Measurements from ENCODE around the gene EPS15.

DNA sequence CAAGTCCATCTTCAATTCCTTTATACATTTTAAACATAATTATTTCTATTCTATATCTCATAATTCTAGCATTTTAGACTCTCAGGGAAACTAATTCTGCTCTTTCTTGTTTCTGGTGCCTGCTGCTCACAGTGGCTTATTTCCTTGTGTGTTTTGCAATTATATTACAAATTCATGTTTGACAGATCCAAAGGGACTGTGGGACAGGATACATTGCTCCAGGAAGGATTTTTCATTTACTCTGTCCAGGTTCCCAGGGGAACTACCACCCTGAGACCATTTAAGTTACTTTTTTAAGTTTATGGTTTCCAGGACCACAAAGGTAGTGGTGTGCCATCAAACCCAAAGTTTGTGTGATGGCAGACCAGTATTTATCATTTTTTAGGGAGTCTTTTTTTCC, 195.3 kb downstream of the EPS15 start:
- TF ChIP-seq, protein P1, sequence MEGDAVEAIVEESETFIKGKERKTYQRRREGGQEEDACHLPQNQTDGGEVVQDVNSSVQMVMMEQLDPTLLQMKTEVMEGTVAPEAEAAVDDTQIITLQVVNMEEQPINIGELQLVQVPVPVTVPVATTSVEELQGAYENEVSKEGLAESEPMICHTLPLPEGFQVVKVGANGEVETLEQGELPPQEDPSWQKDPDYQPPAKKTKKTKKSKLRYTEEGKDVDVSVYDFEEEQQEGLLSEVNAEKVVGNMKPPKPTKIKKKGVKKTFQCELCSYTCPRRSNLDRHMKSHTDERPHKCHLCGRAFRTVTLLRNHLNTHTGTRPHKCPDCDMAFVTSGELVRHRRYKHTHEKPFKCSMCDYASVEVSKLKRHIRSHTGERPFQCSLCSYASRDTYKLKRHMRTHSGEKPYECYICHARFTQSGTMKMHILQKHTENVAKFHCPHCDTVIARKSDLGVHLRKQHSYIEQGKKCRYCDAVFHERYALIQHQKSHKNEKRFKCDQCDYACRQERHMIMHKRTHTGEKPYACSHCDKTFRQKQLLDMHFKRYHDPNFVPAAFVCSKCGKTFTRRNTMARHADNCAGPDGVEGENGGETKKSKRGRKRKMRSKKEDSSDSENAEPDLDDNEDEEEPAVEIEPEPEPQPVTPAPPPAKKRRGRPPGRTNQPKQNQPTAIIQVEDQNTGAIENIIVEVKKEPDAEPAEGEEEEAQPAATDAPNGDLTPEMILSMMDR (IDR thresholded peaks at IDR 0.05) = no peak
- TF ChIP-seq, protein P2, sequence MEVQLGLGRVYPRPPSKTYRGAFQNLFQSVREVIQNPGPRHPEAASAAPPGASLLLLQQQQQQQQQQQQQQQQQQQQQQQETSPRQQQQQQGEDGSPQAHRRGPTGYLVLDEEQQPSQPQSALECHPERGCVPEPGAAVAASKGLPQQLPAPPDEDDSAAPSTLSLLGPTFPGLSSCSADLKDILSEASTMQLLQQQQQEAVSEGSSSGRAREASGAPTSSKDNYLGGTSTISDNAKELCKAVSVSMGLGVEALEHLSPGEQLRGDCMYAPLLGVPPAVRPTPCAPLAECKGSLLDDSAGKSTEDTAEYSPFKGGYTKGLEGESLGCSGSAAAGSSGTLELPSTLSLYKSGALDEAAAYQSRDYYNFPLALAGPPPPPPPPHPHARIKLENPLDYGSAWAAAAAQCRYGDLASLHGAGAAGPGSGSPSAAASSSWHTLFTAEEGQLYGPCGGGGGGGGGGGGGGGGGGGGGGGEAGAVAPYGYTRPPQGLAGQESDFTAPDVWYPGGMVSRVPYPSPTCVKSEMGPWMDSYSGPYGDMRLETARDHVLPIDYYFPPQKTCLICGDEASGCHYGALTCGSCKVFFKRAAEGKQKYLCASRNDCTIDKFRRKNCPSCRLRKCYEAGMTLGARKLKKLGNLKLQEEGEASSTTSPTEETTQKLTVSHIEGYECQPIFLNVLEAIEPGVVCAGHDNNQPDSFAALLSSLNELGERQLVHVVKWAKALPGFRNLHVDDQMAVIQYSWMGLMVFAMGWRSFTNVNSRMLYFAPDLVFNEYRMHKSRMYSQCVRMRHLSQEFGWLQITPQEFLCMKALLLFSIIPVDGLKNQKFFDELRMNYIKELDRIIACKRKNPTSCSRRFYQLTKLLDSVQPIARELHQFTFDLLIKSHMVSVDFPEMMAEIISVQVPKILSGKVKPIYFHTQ (CRISPR knock-in tag; IDR thresholded peaks at IDR 0.05) = no peak
- TF ChIP-seq, protein P3, sequence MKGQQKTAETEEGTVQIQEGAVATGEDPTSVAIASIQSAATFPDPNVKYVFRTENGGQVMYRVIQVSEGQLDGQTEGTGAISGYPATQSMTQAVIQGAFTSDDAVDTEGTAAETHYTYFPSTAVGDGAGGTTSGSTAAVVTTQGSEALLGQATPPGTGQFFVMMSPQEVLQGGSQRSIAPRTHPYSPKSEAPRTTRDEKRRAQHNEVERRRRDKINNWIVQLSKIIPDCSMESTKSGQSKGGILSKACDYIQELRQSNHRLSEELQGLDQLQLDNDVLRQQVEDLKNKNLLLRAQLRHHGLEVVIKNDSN (CRISPR knock-in tag; IDR thresholded peaks at IDR 0.05) = no peak
- TF ChIP-seq NR2C2 (CRISPR knock-in tag; IDR thresholded peaks at IDR 0.05) = no peak
- TF ChIP-seq, protein P4, sequence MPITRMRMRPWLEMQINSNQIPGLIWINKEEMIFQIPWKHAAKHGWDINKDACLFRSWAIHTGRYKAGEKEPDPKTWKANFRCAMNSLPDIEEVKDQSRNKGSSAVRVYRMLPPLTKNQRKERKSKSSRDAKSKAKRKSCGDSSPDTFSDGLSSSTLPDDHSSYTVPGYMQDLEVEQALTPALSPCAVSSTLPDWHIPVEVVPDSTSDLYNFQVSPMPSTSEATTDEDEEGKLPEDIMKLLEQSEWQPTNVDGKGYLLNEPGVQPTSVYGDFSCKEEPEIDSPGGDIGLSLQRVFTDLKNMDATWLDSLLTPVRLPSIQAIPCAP (CRISPR knock-in tag; IDR thresholded peaks at IDR 0.05) = no peak
- TF ChIP-seq, protein P5, sequence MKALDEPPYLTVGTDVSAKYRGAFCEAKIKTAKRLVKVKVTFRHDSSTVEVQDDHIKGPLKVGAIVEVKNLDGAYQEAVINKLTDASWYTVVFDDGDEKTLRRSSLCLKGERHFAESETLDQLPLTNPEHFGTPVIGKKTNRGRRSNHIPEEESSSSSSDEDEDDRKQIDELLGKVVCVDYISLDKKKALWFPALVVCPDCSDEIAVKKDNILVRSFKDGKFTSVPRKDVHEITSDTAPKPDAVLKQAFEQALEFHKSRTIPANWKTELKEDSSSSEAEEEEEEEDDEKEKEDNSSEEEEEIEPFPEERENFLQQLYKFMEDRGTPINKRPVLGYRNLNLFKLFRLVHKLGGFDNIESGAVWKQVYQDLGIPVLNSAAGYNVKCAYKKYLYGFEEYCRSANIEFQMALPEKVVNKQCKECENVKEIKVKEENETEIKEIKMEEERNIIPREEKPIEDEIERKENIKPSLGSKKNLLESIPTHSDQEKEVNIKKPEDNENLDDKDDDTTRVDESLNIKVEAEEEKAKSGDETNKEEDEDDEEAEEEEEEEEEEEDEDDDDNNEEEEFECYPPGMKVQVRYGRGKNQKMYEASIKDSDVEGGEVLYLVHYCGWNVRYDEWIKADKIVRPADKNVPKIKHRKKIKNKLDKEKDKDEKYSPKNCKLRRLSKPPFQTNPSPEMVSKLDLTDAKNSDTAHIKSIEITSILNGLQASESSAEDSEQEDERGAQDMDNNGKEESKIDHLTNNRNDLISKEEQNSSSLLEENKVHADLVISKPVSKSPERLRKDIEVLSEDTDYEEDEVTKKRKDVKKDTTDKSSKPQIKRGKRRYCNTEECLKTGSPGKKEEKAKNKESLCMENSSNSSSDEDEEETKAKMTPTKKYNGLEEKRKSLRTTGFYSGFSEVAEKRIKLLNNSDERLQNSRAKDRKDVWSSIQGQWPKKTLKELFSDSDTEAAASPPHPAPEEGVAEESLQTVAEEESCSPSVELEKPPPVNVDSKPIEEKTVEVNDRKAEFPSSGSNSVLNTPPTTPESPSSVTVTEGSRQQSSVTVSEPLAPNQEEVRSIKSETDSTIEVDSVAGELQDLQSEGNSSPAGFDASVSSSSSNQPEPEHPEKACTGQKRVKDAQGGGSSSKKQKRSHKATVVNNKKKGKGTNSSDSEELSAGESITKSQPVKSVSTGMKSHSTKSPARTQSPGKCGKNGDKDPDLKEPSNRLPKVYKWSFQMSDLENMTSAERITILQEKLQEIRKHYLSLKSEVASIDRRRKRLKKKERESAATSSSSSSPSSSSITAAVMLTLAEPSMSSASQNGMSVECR (CRISPR knock-in tag; IDR thresholded peaks at IDR 0.05; ENCODE audit: borderline replicate concordance) = no peak
- TF ChIP-seq ZNF232 (CRISPR knock-in tag; IDR thresholded peaks at IDR 0.05) = no peak
- TF ChIP-seq, protein P6, sequence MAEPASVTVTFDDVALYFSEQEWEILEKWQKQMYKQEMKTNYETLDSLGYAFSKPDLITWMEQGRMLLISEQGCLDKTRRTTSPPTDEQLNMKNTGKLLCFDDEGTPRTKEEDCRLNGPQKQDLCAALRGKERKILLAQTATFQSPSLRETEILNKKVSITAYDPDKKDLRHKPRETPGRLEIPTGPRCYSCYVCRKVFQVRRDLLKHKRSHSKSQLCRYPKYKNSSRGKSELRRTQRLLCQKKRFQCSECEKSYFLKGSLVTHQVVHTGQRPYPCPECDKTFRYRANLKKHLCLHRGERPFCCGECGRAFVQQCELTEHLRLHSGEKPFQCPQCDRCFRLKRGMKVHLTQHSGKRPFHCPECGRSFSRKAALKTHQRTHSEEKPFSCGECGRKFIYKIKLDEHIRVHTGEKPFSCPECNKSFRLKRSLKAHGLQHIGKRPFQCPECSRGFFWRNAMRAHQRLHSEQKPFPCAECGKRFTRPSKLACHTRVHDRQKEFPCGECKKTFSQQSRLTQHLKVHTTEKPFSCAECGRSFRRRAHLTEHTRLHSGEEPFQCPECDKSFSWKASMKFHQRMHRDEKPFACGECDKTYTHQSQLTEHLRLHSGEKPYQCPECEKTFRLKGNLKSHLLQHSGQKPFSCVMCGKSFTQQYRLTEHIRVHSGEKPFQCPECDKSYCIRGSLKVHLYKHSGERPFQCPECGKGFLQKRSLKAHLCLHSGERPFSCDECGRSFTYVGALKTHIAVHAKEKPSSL (CRISPR knock-in tag; conservative IDR thresholded peaks at IDR 0.05) = no peak
